Thyroid gland (tissue), 4 donors: ENCODE data around the gene SIN3B.

Experiments used
- POLR2A ChIP-seq, 2 donors: fragments of 450-650 bp; IDR thresholded peaks; one replicate each; pipeline ENCODE4 v1.6.1; 2017; ENCODE audit warnings: antibody characterized with exemption in 2 of 2, mild to moderate bottlenecking in 2 of 2, moderate library complexity in 1 of 2
- TF ChIP-seq, protein P1 (sequence below), 6 experiments: fragments of 200-600 bp in 3 of 6; fragments of 450-650 bp in 3 of 6; sonication (generic) in 3 of 6; IDR thresholded peaks; one replicate each; pipeline ENCODE4 v1.5.1; 2016 to 2019; ENCODE audit warnings: antibody characterized with exemption in 6 of 6, mild to moderate bottlenecking in 2 of 6, inconsistent platforms in 1 of 6, moderate library complexity in 1 of 6

DNA sequence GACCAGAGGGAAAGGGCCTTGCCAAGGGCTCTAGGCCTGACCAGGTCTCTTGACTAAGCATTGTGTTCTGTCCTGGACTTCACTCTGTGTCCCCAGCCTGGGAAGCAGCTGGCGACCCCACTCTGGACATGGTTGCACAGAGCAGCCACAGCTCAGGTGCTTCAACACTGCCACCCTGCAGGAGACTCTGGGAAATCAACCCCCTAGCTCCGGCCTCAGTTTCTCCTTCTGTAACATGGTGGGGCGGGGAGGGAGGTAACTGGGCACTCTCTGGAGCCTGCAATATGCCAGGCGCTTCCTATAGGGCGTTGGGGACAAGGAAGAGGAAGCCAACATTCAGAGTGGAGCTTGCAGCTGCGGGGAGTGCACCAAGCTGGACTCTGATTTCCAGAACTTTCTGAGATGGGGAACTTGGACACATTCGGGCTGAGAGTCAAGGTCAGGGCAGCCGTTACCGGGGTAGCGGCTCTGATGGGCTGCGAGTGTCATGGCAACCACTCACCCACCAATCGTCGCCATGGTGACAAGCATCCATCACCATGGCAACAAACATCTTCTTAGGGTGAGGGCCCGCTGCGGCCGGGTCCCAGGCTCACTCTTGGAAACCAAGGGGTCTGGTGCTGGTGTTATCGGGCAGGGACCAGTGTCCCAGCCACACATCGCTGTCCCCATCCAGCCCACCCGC, 72.4 kb downstream of the SIN3B start:
- TF ChIP-seq, protein P1, sequence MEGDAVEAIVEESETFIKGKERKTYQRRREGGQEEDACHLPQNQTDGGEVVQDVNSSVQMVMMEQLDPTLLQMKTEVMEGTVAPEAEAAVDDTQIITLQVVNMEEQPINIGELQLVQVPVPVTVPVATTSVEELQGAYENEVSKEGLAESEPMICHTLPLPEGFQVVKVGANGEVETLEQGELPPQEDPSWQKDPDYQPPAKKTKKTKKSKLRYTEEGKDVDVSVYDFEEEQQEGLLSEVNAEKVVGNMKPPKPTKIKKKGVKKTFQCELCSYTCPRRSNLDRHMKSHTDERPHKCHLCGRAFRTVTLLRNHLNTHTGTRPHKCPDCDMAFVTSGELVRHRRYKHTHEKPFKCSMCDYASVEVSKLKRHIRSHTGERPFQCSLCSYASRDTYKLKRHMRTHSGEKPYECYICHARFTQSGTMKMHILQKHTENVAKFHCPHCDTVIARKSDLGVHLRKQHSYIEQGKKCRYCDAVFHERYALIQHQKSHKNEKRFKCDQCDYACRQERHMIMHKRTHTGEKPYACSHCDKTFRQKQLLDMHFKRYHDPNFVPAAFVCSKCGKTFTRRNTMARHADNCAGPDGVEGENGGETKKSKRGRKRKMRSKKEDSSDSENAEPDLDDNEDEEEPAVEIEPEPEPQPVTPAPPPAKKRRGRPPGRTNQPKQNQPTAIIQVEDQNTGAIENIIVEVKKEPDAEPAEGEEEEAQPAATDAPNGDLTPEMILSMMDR (IDR thresholded peaks at IDR 0.05) = no peak
- TF ChIP-seq POLR2A (IDR thresholded peaks at IDR 0.05) = no peak
